DOHH2 (cell line): ENCODE data around the gene TNFRSF21.

Experiments
- EZH2phosphoT487 ChIP-seq: fragments of 200-600 bp; sonication (generic); IDR thresholded peaks from 2 replicates; pipeline ENCODE4 v1.6.1; 2017; ENCODE audit warnings: borderline replicate concordance, mild to moderate bottlenecking, antibody characterized with exemption, low read length, moderate library complexity, mixed read lengths
- TF ChIP-seq, protein P1 (sequence below): fragments of 200-600 bp; sonication (generic); IDR thresholded peaks from one replicate; pipeline ENCODE4 v1.5.1; 2014; ENCODE audit warnings: antibody characterized with exemption, mild to moderate bottlenecking, low read depth, low read length; ENCODE audit not compliant: poor library complexity, severe bottlenecking

DNA sequence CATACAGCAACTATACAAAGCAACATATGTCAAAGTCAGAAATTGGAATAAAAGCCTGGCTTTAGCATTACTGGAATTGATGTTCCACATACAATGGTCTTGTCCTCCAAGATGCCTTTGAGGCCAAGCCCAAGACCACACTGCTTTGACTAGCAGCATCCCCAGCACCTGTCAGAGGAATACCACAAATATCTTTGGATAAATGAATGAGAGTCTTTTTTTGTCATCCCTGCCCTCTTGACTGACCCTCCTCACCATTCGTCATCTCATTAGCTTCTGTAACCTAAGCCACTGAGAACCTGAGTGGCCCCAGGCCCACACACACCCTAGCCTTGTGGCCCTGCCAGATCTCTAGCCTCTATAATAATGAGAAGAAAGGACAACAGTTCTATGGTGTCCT lies 48.5 kb downstream of the TNFRSF21 start:
- TF ChIP-seq, protein P1, sequence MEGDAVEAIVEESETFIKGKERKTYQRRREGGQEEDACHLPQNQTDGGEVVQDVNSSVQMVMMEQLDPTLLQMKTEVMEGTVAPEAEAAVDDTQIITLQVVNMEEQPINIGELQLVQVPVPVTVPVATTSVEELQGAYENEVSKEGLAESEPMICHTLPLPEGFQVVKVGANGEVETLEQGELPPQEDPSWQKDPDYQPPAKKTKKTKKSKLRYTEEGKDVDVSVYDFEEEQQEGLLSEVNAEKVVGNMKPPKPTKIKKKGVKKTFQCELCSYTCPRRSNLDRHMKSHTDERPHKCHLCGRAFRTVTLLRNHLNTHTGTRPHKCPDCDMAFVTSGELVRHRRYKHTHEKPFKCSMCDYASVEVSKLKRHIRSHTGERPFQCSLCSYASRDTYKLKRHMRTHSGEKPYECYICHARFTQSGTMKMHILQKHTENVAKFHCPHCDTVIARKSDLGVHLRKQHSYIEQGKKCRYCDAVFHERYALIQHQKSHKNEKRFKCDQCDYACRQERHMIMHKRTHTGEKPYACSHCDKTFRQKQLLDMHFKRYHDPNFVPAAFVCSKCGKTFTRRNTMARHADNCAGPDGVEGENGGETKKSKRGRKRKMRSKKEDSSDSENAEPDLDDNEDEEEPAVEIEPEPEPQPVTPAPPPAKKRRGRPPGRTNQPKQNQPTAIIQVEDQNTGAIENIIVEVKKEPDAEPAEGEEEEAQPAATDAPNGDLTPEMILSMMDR = no peak
- TF ChIP-seq EZH2phosphoT487 = no peak
